Neural crest cell (in vitro differentiated cells): Measurements from ENCODE around the gene NOMO2. TPM values are rescaled to one million over a fixed set of nuclear protein-coding genes. Genes with fewer than 3 reads are reported as not detected.

ENCODE experiments used
- microRNA-seq: library from miRNA; unstranded; fragments of <30 nt; microRNA quantifications from one replicate; pipeline ENCODE4, GENCODE V29; 2020
- total RNA-seq: library from RNA; stranded (reverse); gene quantifications from 2 replicates; pipeline ENCODE4 v1.2.1, GENCODE V29; 2021

Gene NOMO2
- total RNA-seq, 1 donor from 2014 or later: 86.7 TPM

Small RNAs within 50 kb of the gene (microRNA-seq; reads per million reads assigned to microRNA genes)
- gene MIR3179-3 (not detected), gene MIR3179-4 (not detected), gene MIR3180-3 (not detected), gene MIR3670-3 (not detected), gene MIR3670-4 (not detected), gene MIR6770-3 (not detected)

Other genes starting within 250 kb of the NOMO2 start
- gene NPIPA8, start 225.4 kb downstream of the NOMO2 start, total RNA-seq: 0.65 and 0.68 TPM in 2 replicates
- 1,697 and 1,736 TPM in 2 replicates for gene RPS15A, start 228.2 kb upstream of the NOMO2 start, total RNA-seq
- 211 and 212 TPM in 2 replicates for gene ARL6IP1, start 239.5 kb upstream of the NOMO2 start, total RNA-seq